ENCODE data around the gene TSHZ1.
"Not testable (repeated sequence)": the region's sequence is repeated elsewhere in the genome, so short reads cannot be mapped to it uniquely, and the experiment has no call there.

TSHZ1 gene

DNA sequence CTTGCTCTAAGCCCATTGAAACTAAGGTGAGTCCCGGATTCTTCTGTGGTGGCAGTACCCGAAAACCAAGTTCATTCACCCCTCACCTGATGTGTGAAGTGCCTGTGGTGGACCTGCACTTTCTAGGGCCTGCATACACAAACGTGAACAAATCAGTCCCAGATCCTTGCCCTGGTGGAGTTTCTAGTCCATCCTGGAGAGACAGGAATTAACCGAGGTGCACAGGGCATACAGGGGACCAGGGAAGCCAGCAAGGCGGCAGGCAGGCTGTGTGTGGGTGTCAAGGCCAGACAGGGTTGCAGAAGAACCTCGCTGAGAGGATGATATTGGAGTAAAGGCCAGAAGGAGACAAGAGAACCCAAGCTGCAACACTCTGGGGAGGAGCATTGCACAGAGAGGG lies 110.8 kb downstream of the TSHZ1 start:
- Histone ChIP-seq H3K4me1 (ENCODE audit: control insufficient read depth in 2 of 2, insufficient read depth in 2 of 2, low read length in 2 of 2) (no peaks in the 10 kb centered on the region), H3K9me3 (ENCODE audit: control insufficient read depth in 2 of 2, low read length in 2 of 2) (no peaks in the 10 kb centered on the region), H3K27ac (ENCODE audit: low read depth in 2 of 2, low read length in 2 of 2) (no peak overlapping the region), H3K36me3 (ENCODE audit: control insufficient read depth in 2 of 2, insufficient read depth in 2 of 2, low read length in 2 of 2) (no peaks in the 10 kb centered on the region), H3K9ac (ENCODE audit: low read depth in 1 of 2, low read length in 2 of 2) (no peak overlapping the region), H3K4me3 (ENCODE audit: low read length in 2 of 2) (no peak overlapping the region), H3K27me3 (ENCODE audit: control insufficient read depth in 2 of 2, insufficient read depth in 2 of 2, low read length in 2 of 2) (no peaks in the 10 kb centered on the region)

DNA sequence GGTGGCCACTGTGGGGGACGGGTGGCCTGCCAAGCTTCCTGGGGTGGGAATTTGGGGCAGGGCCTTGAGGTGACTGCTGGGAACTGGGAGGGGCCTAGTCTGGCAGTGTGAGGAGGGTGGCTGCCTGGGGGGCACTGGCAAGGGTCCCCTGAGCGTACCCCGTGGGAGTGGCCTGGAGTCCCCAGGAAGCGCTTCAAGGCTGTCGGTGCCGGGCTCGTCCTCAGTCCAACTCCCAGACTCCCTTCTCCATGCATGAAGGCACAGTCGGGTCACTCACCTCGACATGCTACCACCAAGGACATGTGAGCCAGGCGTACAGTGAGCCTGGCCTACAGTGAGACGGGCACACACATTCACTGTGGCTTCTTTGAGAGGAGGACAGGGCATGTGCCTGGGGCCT lies 111.6 kb downstream of the TSHZ1 start:
- Histone ChIP-seq H3K27me3 (ENCODE audit: control insufficient read depth in 2 of 2, insufficient read depth in 2 of 2, low read length in 2 of 2) (no peaks in the 10 kb centered on the region), H3K27ac (ENCODE audit: low read depth in 2 of 2, low read length in 2 of 2) (no peak overlapping the region), H3K4me1 (ENCODE audit: control insufficient read depth in 2 of 2, insufficient read depth in 2 of 2, low read length in 2 of 2) (no peaks in the 10 kb centered on the region), H3K9ac (ENCODE audit: low read depth in 1 of 2, low read length in 2 of 2) (no peak overlapping the region), H3K4me3 (ENCODE audit: low read length in 2 of 2) (no peak overlapping the region), H3K9me3 (ENCODE audit: control insufficient read depth in 2 of 2, low read length in 2 of 2) (no peaks in the 10 kb centered on the region), H3K36me3 (ENCODE audit: control insufficient read depth in 2 of 2, insufficient read depth in 2 of 2, low read length in 2 of 2) (no peaks in the 10 kb centered on the region)

DNA sequence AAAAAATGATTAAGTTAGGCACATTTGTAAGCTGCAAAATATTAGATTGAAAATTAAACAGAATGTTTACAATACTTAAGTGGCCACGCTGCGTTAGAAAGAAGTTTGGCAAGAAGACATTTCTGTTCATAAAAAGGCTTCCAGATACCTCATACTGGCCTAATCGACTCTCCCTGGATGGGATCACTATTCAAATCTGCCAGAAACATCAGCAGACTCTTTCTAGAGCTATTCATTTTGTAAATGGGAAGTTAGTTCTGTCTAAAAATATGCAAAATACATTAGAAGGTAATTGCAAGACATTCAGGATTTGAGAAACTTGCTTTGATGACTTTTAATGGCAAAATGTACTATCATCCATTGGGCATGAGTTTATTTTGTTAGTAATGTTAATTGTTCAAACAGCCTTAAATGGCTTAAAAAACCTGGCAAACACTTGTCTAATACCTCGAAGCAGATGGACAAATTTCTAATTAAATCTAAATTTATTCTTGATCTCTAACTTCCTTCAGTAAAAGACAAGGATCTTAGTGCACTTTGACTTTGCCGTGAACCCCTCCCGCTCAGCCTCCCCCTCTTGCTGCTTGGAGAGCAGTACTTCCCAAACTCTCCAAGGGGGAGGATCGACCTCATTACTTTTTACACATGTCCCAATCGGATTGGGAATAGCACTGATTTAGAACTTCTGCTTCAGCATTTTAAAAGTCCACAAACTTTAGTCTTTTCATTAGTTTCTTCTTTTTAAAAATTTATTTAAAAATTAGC lies 113.4 kb downstream of the TSHZ1 start:
- Histone ChIP-seq H3K27me3 (ENCODE audit: control insufficient read depth in 2 of 2, insufficient read depth in 2 of 2, low read length in 2 of 2) (no peaks in the 10 kb centered on the region), H3K9ac (ENCODE audit: low read depth in 1 of 2, low read length in 2 of 2) (no peak overlapping the region), H3K9me3 (ENCODE audit: control insufficient read depth in 2 of 2, low read length in 2 of 2) (no peaks in the 10 kb centered on the region), H3K4me1 (ENCODE audit: control insufficient read depth in 2 of 2, insufficient read depth in 2 of 2, low read length in 2 of 2) (no peaks in the 10 kb centered on the region), H3K4me3 (ENCODE audit: low read length in 2 of 2) (no peak overlapping the region), H3K36me3 (ENCODE audit: control insufficient read depth in 2 of 2, insufficient read depth in 2 of 2, low read length in 2 of 2) (no peaks in the 10 kb centered on the region), H3K27ac (ENCODE audit: low read depth in 2 of 2, low read length in 2 of 2) (no peak overlapping the region)

DNA sequence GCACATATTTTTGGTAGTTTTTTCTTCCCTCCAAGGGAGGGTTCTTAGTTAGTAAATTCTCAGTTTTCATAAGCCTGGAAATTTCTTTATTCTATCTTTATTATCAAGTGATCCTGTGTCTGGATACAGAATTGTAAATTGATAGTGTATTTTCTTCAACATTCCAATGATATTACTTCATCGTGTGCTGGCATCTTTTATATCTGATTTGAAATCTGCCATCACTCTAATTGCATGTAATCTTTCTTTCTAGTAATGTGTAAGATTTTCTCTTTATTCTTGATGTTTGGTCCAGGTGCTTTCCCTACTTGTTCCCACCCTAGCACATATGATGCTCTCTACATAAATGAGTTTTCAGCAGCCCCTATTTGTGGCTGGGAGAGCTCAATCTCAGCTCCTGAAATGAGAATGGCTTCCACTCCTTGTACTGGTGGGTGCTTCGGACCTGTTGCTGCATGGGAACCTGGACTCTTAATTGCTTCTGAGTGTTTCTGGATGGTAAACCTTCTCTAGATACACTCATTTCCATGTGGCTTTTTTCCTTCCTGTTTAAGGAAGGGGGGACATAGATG lies 114.2 kb downstream of the TSHZ1 start:
- H3K27me3 ChIP-seq (ENCODE audit: control insufficient read depth in 2 of 2, insufficient read depth in 2 of 2, low read length in 2 of 2) = no peaks in the 10 kb centered on the region
- H3K9ac ChIP-seq (ENCODE audit: low read depth in 1 of 2, low read length in 2 of 2) = no peak overlapping the region
- no peaks in the 10 kb centered on the region for H3K9me3 ChIP-seq (ENCODE audit: control insufficient read depth in 2 of 2, low read length in 2 of 2)
- no peaks in the 10 kb centered on the region for H3K36me3 ChIP-seq (ENCODE audit: control insufficient read depth in 2 of 2, insufficient read depth in 2 of 2, low read length in 2 of 2)
- H3K27ac ChIP-seq (ENCODE audit: low read depth in 2 of 2, low read length in 2 of 2) = no peak overlapping the region
- H3K4me3 ChIP-seq (ENCODE audit: low read length in 2 of 2) = no peak overlapping the region
- H3K4me1 ChIP-seq (ENCODE audit: control insufficient read depth in 2 of 2, insufficient read depth in 2 of 2, low read length in 2 of 2) = no peaks in the 10 kb centered on the region

DNA sequence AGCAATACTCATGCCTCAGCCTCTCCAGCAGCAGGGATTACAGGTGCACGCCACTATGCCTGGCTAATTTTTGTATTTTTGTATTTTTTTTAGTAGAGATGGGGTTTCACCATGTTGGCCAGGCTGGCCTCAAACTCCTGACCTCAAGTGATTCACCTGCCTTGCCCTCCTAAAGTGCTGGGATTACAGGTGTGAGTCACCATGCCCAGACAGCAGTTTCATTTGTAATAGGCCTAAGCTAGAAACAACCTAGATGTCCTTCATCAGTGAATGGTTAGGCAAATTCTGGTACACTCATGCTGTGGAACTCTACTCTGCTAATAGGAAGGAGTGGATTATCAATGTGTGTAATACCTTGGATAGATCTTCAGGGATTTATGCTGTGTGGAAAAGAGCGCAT lies 119.2 kb downstream of the TSHZ1 start:
- H3K4me1 ChIP-seq (ENCODE audit: control insufficient read depth in 2 of 2, insufficient read depth in 2 of 2, low read length in 2 of 2); H3K27ac ChIP-seq (ENCODE audit: low read depth in 2 of 2, low read length in 2 of 2); H3K9ac ChIP-seq (ENCODE audit: low read depth in 1 of 2, low read length in 2 of 2); H3K9me3 ChIP-seq (ENCODE audit: control insufficient read depth in 2 of 2, low read length in 2 of 2); H3K27me3 ChIP-seq (ENCODE audit: control insufficient read depth in 2 of 2, insufficient read depth in 2 of 2, low read length in 2 of 2); H3K36me3 ChIP-seq (ENCODE audit: control insufficient read depth in 2 of 2, insufficient read depth in 2 of 2, low read length in 2 of 2); H3K4me3 ChIP-seq (ENCODE audit: low read length in 2 of 2): not testable (repeated sequence)

DNA sequence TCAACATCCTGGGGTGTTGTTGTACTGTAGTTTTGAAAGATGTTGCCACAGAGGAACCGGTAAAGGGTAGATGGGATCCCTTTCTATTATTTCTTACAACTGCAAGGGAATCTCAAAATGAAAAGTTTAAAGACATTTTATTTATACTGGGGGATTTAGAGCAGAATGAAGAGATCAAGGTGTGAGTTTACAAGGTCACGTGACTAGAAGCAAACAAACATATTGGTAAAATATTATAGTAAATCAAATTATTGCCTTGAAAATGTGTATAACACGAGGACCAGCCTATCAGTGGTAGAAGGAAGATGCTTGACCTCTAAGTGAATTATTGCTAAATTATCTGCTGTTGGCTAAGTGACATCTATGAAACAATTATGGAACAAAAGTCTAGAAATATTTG lies 119.7 kb downstream of the TSHZ1 start:
- Histone ChIP-seq H3K36me3 (ENCODE audit: control insufficient read depth in 2 of 2, insufficient read depth in 2 of 2, low read length in 2 of 2) (no peaks in the 10 kb centered on the region), H3K9me3 (ENCODE audit: control insufficient read depth in 2 of 2, low read length in 2 of 2) (no peaks in the 10 kb centered on the region), H3K9ac (ENCODE audit: low read depth in 1 of 2, low read length in 2 of 2) (no peak overlapping the region), H3K4me1 (ENCODE audit: control insufficient read depth in 2 of 2, insufficient read depth in 2 of 2, low read length in 2 of 2) (no peaks in the 10 kb centered on the region), H3K27ac (ENCODE audit: low read depth in 2 of 2, low read length in 2 of 2) (no peak overlapping the region), H3K27me3 (ENCODE audit: control insufficient read depth in 2 of 2, insufficient read depth in 2 of 2, low read length in 2 of 2) (no peaks in the 10 kb centered on the region), H3K4me3 (ENCODE audit: low read length in 2 of 2) (no peak overlapping the region)

DNA sequence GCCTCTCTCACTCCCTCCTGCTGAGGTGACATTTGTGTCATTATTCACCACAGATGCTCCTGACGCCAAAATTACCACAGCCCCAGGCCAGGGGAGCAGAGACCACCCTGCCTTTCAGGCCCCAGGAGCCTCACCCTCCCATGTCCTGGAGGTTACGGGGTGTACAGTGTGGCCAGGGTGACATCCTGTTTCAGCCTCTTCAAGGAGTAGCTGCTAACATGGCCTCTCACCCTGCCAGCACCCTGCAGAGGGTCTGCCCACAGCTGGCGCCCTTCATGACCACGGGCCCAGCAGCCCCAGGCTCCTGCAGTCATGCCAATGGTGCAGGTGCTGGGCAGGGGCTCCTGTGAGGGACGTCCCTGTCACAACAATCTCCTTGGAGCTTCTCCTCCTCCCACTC lies 124.3 kb downstream of the TSHZ1 start:
- no peak overlapping the region for H3K27ac ChIP-seq (ENCODE audit: low read depth in 2 of 2, low read length in 2 of 2)
- no peaks in the 10 kb centered on the region for H3K4me1 ChIP-seq (ENCODE audit: control insufficient read depth in 2 of 2, insufficient read depth in 2 of 2, low read length in 2 of 2)
- no peaks in the 10 kb centered on the region for H3K27me3 ChIP-seq (ENCODE audit: control insufficient read depth in 2 of 2, insufficient read depth in 2 of 2, low read length in 2 of 2)
- no peaks in the 10 kb centered on the region for H3K36me3 ChIP-seq (ENCODE audit: control insufficient read depth in 2 of 2, insufficient read depth in 2 of 2, low read length in 2 of 2)
- H3K9me3 ChIP-seq (ENCODE audit: control insufficient read depth in 2 of 2, low read length in 2 of 2) = no peaks in the 10 kb centered on the region
- H3K9ac ChIP-seq (ENCODE audit: low read depth in 1 of 2, low read length in 2 of 2) = no peak overlapping the region
- H3K4me3 ChIP-seq (ENCODE audit: low read length in 2 of 2) = no peak overlapping the region

DNA sequence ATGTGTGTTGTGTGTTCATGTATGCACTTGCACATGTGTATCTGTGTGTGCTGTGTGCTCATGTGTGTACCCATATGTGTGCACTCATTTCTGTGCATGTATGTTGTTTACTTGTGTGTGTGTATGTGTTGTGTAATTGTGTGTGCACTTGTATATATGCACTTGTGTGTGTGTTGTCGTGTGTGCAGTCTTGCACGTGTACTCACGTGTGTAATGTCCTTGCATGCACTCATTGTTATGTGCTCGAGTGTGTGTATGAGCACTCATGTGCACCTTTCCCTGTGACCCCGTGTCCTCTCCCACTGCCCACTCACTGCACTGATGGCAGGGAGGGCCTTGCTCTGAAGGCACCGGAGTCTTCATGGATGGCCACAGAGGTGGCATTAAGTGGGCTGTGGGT lies 124.9 kb downstream of the TSHZ1 start:
- no peak overlapping the region for H3K27ac ChIP-seq (ENCODE audit: low read depth in 2 of 2, low read length in 2 of 2)
- H3K9ac ChIP-seq (ENCODE audit: low read depth in 1 of 2, low read length in 2 of 2) = no peak overlapping the region
- no peaks in the 10 kb centered on the region for H3K9me3 ChIP-seq (ENCODE audit: control insufficient read depth in 2 of 2, low read length in 2 of 2)
- H3K36me3 ChIP-seq (ENCODE audit: control insufficient read depth in 2 of 2, insufficient read depth in 2 of 2, low read length in 2 of 2) = no peaks in the 10 kb centered on the region
- H3K27me3 ChIP-seq (ENCODE audit: control insufficient read depth in 2 of 2, insufficient read depth in 2 of 2, low read length in 2 of 2) = no peaks in the 10 kb centered on the region
- no peak overlapping the region for H3K4me3 ChIP-seq (ENCODE audit: low read length in 2 of 2)
- H3K4me1 ChIP-seq (ENCODE audit: control insufficient read depth in 2 of 2, insufficient read depth in 2 of 2, low read length in 2 of 2) = no peaks in the 10 kb centered on the region

DNA sequence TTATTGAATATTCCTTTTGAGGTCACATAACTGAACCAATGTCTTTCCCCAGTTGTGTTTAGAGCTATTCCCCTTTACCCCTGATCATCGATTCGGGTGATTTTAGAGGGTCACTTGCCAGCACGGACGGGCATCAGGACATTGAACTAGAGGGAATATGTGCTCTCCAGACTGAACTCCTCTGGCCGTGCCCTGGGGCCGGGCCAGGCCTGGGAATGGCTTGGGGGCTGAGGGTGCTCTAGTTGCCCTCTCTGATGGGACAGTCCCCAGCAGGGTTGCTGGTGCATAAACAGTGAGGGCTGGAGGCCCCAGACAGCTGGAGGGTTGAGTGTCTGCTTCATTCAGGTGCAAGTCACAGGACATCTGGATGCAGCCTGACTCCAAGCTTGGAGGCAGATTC lies 126.2 kb downstream of the TSHZ1 start:
- Histone ChIP-seq H3K9ac (ENCODE audit: low read depth in 1 of 2, low read length in 2 of 2) (no peak overlapping the region), H3K4me3 (ENCODE audit: low read length in 2 of 2) (no peak overlapping the region), H3K4me1 (ENCODE audit: control insufficient read depth in 2 of 2, insufficient read depth in 2 of 2, low read length in 2 of 2) (no peaks in the 10 kb centered on the region), H3K27me3 (ENCODE audit: control insufficient read depth in 2 of 2, insufficient read depth in 2 of 2, low read length in 2 of 2) (no peaks in the 10 kb centered on the region), H3K27ac (ENCODE audit: low read depth in 2 of 2, low read length in 2 of 2) (no peak overlapping the region), H3K9me3 (ENCODE audit: control insufficient read depth in 2 of 2, low read length in 2 of 2) (no peaks in the 10 kb centered on the region), H3K36me3 (ENCODE audit: control insufficient read depth in 2 of 2, insufficient read depth in 2 of 2, low read length in 2 of 2) (no peaks in the 10 kb centered on the region)

DNA sequence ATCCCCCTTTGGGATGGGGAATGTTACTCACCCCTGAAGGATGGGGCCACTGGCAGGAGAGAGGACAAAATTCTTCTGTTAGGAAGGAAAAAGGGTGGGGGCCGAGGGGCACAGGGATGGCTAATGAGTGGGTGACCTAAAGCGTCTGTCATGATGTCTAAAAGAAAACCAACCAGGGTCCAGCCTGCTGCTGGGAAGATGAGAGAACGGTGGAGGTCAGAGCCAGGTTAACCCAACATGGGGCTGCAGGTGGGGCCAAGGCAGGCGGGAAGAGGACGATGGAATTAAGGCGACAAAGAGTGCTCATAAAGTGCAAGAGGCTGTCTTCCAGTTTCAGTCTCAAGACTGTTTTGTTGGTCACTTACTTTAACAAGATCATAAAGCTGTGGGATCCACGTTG lies 126.8 kb downstream of the TSHZ1 start:
- H3K9ac ChIP-seq (ENCODE audit: low read depth in 1 of 2, low read length in 2 of 2) = no peak overlapping the region
- no peaks in the 10 kb centered on the region for H3K27me3 ChIP-seq (ENCODE audit: control insufficient read depth in 2 of 2, insufficient read depth in 2 of 2, low read length in 2 of 2)
- no peaks in the 10 kb centered on the region for H3K36me3 ChIP-seq (ENCODE audit: control insufficient read depth in 2 of 2, insufficient read depth in 2 of 2, low read length in 2 of 2)
- no peaks in the 10 kb centered on the region for H3K9me3 ChIP-seq (ENCODE audit: control insufficient read depth in 2 of 2, low read length in 2 of 2)
- no peak overlapping the region for H3K4me3 ChIP-seq (ENCODE audit: low read length in 2 of 2)
- no peak overlapping the region for H3K27ac ChIP-seq (ENCODE audit: low read depth in 2 of 2, low read length in 2 of 2)
- no peaks in the 10 kb centered on the region for H3K4me1 ChIP-seq (ENCODE audit: control insufficient read depth in 2 of 2, insufficient read depth in 2 of 2, low read length in 2 of 2)
